A549 treated with GW870086 at 1 μM for 4 hours (cell line): ENCODE data around the gene TMEM247. TPM values are rescaled to one million over a fixed set of nuclear protein-coding genes. Genes with fewer than 3 reads are reported as not detected.

ENCODE experiments used
- total RNA-seq: library from RNA; stranded (reverse); fragments of 200-300 nt; extraction: Qiagen RNA extraction; gene quantifications from 5 replicates; pipeline ENCODE4 v1.2.3, GENCODE V29; 2022; ENCODE audit warnings: low read depth

Gene TMEM247
- not detected in 5 replicates for total RNA-seq

GRCh38 chr2:46479265-46479664 lies at the start of gene TMEM247:
TSS of gene TMEM247 (plus strand) at chr2:46479565.

Other genes with a start within 250 kb of the TMEM247 start
- 104 to 144 TPM (median 125 TPM) in 5 replicates for gene EPAS1, start 182.2 kb upstream of the TMEM247 start, total RNA-seq
- 38.4 to 54.7 TPM (median 49.7 TPM) in 5 replicates for gene RHOQ, start 62.9 kb downstream of the TMEM247 start, total RNA-seq
- gene ATP6V1E2, start 63.0 kb downstream of the TMEM247 start, total RNA-seq, result 10.7 to 14.6 TPM (median 13.0 TPM) in 5 replicates
- gene PIGF, start 137.5 kb downstream of the TMEM247 start, total RNA-seq, result 32.3 to 35.3 TPM (median 34.8 TPM) in 5 replicates
- 14.2 to 18.0 TPM (median 17.5 TPM) in 5 replicates for gene CRIPT, start 137.7 kb downstream of the TMEM247 start, total RNA-seq
- gene SOCS5, start 219.7 kb downstream of the TMEM247 start, total RNA-seq, result 17.8 to 27.0 TPM (median 23.6 TPM) in 5 replicates